ENCODE data around the gene MIER2.
A peak's percentile ranks its signal among the peaks of the same experiment; 100 is the strongest.

The MIER2 gene

DNA sequence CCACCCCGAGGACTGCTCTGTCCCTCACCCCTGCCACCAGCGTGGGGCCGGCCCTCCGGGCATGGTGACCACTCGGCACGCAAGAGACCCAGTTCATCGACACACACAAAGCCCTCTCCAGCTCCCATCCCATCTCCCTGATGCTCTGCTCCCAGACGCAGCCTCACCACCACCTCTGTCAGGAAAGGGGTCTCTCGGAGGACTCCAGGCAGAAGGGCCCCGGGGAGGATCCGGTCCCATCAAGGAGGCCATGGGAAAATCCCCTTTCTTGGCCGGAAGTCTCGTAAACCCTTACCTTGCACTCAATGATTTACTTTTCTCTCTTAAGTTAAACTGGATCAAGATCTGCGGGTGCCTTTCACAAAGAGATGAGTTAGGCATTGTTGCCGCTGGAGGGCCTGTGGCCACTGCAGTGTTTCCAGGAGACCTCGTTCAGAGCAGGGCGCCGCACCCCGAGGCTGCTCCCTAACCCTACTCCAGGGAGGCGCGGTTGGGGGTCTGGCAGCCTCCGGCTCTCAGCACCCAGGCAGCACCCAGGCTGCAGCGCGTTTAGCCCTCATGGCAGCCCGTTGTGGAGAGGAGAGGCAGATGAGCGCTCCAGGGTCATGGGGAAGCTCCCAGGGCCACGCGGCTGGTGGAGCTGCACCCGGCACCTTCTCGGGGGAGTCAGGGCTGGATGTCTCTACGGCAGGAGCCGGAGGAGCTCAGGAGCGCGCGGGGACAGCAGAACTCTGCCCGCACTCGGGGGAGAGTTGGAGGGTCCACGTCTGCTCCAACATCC is 33.4 kb upstream of the MIER2 start:
- DNase-seq, result peak; percentile 32

DNA sequence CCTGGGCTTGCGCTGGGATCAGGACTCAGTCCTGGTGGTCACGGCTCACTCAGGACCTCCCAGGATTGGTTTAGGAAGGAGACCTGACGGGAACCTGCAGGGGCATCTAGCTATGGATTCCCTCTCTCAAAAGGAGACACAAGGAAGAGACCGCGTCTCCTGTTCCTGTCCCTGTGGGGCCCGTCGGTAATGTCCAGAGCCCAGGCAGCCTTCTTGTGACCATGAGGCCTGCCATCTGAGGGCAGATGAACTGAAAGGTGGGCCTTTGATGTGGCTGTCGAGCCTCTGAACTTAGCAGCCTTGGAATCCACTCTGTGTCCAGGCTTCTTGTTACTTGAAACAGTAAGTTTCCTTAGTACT is 31.5 kb upstream of the MIER2 start:
- DNase-seq, result no peak

DNA sequence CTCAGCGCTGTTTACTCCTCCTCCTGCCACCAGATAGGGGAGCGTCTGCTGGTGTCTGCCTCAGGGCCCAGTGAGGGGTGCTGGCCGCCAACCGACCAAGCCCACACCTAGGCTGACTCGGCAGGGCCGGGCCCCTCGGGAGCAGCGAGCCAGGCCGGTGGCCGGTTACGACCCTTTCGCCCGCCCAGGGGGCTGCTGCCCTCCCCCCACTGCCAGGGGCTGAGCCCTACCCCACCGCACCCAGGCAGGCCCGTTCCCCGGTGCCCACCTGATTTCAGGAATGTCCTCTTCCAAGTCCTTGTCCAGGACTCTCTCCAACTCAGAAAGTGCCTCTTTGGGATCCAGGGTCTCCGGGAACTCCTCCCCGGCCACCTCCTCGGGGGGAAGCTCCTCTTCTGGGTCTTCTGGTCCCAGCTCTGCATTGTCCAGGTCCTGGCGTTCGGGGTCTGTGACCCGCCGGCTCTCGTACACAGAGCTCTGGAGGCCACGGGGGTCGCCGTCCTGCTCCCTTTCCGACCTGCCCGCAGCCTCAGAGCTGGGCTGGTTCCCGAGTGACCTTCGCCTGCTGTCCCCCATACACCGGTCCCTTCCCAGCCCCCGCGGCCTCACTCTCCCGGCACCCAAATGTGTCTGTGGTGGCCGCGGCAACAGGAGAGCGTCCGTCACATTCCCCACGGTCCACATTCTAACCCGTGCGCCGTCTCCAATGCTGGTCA is 31.0 kb upstream of the MIER2 start:
- no peak for DNase-seq

DNA sequence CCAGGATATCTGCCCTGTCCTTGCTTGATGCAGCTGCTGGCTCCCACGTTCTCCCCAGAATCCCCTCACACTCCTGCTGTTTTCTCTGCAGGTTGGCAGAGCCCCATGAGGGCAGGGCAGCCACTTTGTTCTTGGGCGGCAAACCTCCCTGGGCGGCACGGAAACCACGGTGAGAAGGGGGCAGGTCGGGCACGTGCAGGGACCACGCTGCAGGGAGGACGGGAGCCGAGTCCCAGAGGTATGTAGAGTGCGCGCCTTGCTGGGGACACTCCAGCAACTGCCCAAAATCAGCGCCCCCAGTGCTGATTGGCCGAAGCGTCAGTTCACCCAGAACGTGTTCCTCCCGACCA is 30.3 kb upstream of the MIER2 start:
- no peak for DNase-seq

DNA sequence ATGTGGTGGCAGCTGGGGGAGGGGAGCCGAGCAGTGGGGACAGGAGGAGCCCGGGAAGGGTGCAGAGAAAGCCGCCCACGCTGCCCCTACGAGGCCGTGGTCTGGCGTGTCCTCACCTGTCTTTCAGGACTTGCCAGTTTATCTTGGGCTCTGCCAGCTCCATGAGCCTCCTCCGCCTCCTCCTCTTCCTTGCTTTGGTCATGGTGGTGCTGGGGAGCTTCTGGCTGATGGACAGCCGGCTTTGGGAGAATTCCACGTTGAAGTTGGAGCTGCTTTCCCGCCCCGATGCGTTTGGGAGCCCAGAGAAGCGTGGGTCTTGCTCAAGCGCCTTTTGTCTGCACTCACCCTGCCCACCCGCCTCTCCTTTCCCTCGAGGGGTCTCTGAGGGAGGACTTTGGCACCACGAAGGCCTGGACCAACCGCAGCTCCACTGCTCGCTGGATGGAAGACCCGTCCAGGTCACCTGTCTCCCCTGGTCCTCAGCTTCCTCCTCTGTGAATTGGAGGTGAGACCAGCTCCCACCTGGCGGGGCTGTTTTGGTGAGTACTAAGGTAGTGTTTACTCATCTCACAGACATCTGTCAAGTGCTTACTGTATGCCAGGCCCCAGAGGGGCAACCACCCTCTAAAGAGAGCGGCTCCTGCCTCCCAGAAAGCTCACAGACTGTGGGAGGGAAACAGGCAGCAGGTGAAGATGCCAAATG is 29.7 kb upstream of the MIER2 start:
- DNase-seq, result no peak

DNA sequence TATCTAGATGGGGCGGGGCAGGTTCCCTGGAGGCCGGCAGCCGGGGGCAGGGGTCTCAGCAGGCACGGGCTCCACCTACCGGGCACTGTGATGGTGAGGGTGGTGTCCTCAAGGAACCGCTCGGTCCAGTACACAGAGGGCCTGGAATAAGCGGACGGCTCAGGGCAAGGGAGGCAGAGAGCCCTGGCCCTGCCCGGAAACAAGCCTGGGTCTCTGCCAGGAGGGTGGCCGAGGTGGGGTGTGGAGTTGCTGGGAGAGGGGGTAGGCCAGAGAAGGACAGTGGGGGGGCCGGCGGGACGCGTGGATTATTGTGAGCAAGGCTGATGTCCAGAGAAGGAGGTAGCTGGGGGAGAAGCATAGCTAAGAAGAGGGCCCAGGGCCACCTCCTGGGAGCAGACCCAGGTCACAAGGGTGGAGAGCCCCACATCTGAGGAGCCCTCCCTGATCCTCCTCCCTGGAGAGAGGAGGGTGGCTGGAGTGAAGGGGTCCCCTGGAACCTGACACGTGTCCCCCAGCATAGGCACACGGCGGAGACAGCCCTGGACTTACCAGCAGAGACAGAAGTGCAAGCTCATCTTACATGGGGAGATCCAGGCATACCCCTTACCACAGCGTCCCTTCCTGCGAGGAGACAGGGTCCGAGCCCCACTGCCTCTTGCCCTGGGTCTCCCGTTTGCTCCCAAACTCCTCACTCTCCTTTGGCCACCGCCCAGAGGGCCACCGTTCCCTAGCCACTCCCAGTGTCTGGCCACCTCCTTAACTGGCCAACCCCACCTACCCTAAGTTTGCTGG is 29.0 kb upstream of the MIER2 start:
- no peak for DNase-seq

DNA sequence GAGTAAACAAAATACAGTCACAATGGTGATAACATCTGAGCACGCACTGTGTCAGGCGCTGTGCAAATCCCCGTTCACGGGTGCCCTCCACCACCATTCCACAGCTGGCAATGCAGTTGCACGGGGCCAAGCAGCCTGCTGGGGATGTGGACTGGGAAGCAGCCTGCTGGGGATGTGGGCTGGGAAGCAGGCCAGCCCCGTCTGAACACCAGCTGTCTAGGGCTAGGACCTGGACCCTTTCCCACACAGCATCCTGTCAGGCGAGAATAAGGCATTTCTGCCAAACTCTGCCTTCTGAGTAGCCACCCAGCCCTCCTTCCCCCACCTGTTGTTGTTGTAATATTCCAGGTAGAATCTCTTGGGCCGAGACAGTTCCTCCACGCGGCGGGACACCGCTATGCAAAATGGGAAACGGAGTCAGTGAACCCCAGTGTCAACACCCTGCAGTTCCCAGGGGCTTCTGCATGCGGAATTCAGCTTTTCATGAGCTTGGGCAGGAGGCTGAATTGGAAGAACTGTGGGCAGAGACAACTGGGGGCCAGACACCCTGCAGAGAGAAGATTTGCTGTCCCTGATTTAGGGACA is 27.8 kb upstream of the MIER2 start:
- no peak for DNase-seq

DNA sequence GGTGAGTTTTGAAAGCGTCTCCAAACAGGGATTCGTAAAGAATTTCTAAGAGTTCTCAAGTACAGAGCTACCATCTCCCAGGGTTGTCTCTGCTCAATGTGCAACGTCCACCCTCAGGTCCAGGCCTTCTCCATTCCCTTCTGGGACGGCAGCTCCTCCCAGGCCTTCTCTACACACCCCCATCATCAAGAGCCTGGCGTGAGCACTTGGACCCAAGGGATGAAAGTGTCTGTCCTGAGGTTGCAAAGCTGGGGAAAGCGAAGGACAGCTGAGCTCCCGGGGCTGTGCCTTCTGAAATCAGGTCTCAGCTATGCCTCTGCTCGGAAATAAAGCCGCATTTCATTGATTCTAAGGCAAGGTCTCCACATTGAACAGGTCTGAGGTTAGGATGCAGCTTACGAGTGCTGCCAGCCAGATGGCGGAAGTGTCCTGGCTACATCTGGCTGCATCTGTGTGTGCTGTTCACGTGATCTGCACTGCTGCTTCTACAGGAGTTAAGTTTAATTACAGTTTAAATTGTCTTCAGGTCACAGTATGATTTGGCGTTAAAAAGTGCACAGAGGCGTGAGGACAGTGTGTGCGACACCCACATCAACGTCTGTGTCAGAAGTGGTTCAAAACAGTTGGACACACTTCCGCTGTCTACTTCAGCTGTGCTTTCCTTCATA is 27.0 kb upstream of the MIER2 start:
- DNase-seq, result no peak

DNA sequence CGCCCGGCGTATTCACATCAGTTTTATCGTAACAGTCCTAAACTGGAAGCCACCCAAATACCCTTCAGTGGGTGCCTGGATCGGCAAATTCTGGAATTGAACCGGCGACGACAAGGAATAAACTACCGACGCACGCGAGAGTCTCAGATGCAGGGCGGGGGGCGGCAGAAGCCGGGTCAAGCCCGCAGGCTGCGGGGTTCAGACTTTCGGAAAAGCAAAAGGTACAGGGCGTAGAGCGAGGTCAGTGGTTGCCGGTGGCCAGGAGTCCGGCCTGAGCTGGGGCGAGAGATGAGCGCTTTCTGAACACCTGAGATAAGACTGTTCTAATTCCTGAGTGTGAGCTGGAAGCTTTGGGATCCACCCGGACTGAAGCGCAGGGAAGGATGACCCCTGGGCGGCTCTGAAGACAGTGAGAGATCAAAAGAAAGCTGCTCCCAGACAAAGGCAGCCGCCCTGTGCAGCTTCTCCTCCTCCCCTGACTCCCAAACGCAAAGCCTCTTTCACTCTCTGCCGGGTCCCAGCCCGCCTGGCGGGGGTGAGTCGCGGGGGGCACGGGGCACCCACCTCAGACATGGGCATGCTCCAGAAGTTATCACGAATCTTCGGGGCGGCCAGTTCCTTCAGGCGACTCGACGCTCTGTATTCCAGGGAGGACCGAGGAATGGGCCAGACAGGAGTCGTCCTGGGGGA is 26.2 kb upstream of the MIER2 start:
- no peak for DNase-seq

DNA sequence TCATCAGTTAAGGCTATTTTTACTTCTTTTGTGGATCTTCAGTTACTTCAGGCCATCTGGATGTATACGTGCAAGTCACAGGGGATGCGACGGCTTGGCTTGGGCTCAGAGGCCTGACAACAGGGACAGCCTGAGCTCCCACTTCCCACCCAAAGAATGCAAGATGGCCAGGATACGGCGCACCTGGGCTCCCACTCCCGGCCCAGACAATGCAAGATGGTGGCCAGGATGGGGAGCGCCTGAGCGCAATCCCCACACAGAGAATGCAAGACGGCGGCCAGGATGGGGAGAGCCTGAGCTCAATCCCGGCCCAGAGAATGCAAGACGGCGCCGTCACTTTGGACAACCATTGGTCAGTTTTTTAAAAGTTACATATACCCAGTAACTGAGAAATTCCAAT is 25.3 kb upstream of the MIER2 start:
- DNase-seq, result no peak

DNA sequence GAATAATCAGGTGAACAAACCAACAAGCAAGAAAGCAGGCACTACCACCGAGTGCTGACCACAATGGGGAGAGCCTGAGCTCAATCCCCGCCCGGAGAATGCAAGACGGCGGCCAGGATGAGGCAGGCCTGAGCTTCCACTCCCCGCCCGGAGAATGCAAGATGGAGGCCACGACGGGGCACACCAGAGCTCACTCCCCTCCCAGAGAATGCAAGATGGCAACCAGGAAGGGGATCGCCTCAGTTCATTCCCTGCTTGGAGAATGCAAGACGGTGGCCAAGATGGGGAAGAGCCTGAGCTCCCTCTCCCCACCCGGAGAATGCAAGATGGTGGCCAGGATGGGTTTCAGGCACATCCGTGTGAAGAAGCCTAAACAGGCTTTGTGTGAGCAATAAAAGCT is 24.7 kb upstream of the MIER2 start:
- no peak for DNase-seq

DNA sequence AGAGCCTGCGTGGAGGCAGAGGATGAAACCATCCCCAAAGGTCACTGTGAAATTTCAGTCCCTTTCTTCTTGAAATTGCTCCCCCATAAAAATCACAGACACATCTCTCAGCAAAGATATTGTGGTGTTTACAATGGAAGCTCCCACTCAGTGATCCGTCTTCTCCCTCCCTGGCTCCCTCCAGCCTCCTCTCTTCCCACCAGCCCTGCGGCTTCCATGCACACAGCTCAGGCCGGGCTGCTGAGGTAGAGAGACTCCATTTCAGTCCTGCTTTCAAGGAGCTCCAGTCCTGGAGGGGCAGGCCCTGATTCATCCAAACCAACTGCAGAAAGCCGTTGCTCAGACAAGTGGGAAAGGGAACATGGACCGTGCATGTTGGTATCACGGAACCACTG is 24.0 kb upstream of the MIER2 start:
- no peak for DNase-seq

DNA sequence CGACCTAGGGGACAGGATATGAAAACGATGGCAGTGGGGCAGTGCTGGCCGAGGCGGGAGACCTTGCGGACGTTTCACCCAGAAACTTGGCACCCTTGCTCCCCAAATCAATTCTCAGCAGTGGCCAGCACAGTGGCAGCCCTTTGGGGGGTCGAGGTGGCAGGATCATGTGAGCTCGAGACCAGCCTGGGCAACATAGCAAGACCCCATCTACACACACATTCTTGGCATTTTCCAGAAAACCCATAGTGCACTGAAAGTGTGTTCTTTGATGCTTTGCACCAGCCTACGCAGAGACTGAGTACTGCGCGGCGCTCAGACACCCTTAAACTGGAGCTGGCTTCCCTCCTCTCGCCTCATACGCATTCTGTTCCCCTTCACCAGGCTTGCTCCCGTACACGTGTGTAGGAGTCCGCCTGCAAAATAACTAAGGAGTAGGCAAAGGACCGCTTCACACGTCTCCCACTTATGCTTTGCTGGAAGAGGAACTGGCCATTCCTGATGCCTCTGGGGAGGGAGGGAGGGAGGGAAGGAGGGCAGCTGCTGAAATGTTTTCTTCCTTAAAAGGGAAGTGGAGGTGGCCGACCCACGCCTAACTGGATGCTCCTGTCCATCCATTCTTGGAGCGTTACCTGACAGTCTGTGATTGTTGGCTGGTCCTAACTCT is 23.5 kb upstream of the MIER2 start:
- no peak for DNase-seq

DNA sequence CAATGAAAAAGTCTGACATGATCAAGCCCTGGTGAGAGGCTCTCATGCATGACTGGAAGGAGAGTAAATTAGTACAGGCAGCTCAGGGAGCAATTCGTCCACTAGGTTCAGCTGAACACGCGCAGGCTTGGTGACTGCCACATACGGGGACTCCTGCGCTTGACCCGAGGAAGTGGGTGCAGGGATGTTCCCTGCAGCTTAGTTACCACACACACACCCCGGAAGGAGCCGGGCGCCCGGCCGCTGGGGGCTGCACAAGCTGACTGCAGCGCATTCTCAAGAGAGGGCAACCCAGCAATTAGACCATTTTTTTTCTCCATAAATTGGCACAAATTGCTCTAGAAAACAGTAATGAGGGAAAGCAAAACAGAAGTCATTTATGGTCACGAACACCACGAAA is 23.0 kb upstream of the MIER2 start:
- DNase-seq, result no peak

DNA sequence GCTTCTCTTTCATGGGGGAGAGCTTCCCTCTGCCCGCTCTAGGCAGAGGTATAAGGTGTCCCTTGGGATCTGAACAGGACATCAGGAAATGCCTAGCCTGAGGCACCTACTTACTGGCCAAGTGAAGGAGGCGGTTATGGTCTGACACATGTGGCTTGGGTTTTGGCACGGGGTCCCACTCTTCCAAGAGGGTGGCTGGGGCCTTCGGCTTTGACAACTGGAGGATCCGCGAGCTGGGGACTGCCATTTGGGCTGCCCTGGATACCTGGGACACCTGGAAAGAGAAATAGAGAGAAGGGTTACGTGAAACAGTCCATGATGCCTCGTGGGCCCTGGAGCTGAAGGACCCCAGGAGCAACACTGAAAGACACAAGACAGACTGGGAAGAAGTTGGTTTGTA is 22.4 kb upstream of the MIER2 start:
- no peak for DNase-seq

DNA sequence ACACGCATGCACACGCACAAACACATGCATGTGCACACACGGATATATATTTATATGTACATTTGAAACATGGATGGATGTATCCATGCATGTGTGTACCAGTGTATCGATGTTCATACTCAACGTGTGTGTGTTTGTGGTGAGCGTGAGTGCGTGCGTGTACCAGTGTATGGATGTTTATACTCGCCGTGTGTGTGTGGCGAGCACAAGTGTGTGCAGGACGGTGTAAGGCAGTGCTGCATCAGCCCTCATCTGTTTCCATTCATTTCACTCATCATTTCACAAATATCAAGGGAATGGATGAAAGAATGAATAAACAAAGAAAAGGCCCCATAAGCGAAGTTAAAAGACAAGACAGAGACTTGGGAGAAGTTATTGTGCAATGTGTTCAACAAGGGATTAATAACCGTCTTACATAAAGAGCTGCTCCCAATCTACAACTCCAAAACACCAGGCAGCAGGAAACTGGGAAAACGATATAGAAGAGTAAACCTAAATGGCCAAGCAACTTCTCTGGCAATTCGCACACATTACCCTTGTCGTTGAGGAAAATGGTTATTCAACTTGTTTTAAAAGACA is 21.7 kb upstream of the MIER2 start:
- no peak for DNase-seq

DNA sequence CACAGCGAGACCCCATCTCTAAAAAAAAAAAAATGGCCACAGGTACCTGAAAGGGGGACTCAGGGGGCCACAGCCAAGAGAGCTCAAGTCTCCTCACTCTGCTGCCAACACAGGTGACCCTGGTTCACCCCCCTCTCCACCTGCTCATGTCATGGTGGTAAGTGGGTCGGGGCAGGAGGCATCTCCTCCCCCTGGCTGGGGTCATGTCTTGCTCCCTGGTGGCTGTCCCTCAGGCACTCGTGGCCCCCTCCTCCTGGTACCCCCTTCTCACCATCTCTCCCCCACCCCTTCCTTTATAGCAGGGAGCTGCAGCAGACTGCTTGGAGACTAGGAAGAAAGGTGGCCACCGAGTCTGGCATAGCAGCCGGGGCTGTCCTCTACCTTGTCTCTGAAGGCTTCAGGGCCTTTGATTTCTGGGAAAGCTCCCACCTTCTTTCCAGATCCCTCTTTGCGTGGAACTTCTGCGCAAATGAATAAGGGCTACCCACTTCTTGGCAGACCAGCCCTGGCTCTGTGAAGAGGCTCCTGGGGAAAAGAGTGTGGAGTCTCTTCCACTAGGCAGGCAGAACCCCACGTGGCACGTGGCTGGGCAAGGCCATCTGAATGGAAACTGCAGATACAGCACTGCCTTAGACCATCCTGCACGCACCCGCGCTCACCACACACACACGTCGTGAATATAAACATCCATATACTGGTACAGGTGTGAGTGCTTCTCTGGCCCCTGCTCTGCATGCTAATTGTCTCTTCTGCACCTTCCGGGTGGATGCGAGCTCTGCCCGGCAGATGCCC is 20.1 kb upstream of the MIER2 start:
- no peak for DNase-seq

DNA sequence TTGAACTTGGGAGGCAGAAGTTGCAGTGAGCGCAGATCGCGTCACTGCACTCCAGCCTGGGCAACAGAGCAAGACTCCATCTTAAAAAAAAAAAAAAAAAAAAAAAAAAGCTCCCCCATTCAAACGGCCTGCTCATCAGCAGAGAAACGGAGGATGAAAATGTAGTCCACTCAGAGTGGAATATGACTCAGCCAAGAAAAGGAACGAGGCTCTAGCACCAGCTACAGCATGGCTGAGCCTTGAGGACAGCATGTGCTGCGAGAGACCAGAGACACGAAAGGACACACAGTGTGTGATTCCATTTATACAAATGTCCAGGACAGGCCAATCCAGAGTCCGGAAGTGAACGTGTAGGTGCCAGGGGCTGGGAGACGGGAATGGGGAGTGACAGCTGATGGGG is 18.1 kb upstream of the MIER2 start:
- no peak for DNase-seq

DNA sequence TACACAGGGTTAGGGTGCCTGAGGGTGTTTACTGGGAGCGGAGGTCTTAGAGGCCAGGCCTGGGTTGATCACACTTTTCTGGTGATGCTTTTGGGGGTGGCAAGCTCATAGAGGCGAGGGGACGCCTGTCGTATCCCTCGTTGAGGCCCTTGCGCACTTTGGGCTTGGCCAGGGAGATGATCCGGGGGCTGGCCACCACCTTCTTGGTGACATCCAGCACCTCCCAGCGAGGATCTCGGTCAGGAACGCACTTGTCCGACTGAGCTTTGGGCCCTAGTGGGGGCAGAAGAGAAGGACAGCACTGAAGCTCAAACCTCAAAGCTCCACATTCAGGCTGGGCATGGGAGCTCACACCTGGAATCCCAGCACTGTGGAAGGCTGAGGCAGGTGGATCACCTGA is 17.6 kb upstream of the MIER2 start:
- DNase-seq, result no peak

DNA sequence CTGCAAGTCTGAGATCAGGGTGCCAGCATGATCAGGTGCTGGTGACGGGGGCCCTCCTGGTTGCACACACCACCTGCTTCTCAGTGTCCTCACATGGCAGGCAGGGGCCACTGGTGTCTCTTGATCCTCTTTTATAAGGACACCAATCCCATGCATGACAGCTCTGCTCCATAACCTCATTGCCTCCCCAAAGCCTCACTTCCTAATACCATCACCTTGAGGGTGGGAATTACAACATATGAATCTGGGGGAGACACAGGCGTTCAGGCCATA is 15.0 kb upstream of the MIER2 start:
- DNase-seq, result no peak
